Ishikawa (cell line): ENCODE measurements around the gene STIMATE.

Experiments
- RAD21 ChIP-seq: IDR thresholded peaks from 2 replicates; pipeline ENCODE4 v1.6.1; 2012; ENCODE audit warnings: low read depth
- TF ChIP-seq, protein P1 (sequence below): IDR thresholded peaks from 2 replicates; pipeline ENCODE4 v1.6.1; 2012

DNA sequence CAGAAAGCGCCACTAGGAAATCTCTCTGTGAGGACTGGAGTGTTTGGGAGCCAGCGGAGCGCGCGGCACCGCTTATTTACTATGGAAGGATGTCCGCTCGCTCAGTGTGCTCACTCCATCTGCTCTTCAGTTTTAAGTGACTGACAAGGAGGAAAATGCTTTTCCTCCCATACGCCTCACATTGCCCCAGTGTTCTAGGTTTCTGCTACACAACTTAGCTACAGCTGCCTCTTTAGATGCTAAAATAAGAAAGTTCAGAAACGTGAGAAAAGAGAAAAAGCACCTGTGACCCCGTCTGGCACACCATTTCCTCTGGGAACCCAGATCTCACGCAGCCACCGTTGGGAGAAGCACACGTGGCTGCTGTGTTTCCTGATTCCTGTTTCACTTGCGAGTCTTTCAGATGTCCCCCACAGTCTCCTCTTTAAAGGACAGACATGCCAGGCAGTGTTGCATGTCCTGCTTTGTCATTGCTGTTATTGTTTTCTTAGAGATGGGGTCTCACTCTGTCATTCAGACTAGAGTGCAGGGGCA is 50.8 kb downstream of the STIMATE start:
- TF ChIP-seq RAD21, result no peak
- TF ChIP-seq, protein P1, sequence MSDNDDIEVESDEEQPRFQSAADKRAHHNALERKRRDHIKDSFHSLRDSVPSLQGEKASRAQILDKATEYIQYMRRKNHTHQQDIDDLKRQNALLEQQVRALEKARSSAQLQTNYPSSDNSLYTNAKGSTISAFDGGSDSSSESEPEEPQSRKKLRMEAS, result no peak
